Ishikawa (cell line): ENCODE data around the gene IRF8.

Experiments used
- CEBPB ChIP-seq: IDR thresholded peaks from 2 replicates; pipeline ENCODE4 v1.6.1; 2012
- CREB1 ChIP-seq: IDR thresholded peaks from 2 replicates; pipeline ENCODE4 v1.6.1; 2012; ENCODE audit warnings: low read depth
- EGR1 ChIP-seq: IDR thresholded peaks from 2 replicates; pipeline ENCODE4 v1.6.1; 2012
- EP300 ChIP-seq: IDR thresholded peaks from 2 replicates; pipeline ENCODE4 v1.6.1; 2012; ENCODE audit warnings: borderline replicate concordance
- FOXM1 ChIP-seq: IDR thresholded peaks from 2 replicates; pipeline ENCODE4 v1.6.1; 2012; ENCODE audit warnings: low read depth, borderline replicate concordance
- NFIC ChIP-seq: IDR thresholded peaks from 2 replicates; pipeline ENCODE4 v1.6.1; 2012
- RAD21 ChIP-seq: IDR thresholded peaks from 2 replicates; pipeline ENCODE4 v1.6.1; 2012; ENCODE audit warnings: low read depth
- TAF1 ChIP-seq: IDR thresholded peaks from 2 replicates; pipeline ENCODE4 v1.6.1; 2012; ENCODE audit warnings: low read depth, mild to moderate bottlenecking
- TCF12 ChIP-seq: IDR thresholded peaks from 2 replicates; pipeline ENCODE4 v1.6.1; 2012; ENCODE audit warnings: low read depth
- TEAD4 ChIP-seq: IDR thresholded peaks from 2 replicates; pipeline ENCODE4 v1.6.1; 2012
- YY1 ChIP-seq: IDR thresholded peaks from 2 replicates; pipeline ENCODE4 v1.6.1; 2012; ENCODE audit warnings: low read depth
- ZBTB7A ChIP-seq: IDR thresholded peaks from 2 replicates; pipeline ENCODE4 v1.6.1; 2012; ENCODE audit warnings: low read depth
- TF ChIP-seq, protein P1 (sequence below): IDR thresholded peaks from 2 replicates; pipeline ENCODE4 v1.6.1; 2012; ENCODE audit warnings: low read depth, mild to moderate bottlenecking
- TF ChIP-seq, protein P2 (sequence below): IDR thresholded peaks from 2 replicates; pipeline ENCODE4 v1.6.1; 2012
- TF ChIP-seq, protein P3 (sequence below): IDR thresholded peaks from 2 replicates; pipeline ENCODE4 v1.6.1; 2012

The IRF8 gene

DNA sequence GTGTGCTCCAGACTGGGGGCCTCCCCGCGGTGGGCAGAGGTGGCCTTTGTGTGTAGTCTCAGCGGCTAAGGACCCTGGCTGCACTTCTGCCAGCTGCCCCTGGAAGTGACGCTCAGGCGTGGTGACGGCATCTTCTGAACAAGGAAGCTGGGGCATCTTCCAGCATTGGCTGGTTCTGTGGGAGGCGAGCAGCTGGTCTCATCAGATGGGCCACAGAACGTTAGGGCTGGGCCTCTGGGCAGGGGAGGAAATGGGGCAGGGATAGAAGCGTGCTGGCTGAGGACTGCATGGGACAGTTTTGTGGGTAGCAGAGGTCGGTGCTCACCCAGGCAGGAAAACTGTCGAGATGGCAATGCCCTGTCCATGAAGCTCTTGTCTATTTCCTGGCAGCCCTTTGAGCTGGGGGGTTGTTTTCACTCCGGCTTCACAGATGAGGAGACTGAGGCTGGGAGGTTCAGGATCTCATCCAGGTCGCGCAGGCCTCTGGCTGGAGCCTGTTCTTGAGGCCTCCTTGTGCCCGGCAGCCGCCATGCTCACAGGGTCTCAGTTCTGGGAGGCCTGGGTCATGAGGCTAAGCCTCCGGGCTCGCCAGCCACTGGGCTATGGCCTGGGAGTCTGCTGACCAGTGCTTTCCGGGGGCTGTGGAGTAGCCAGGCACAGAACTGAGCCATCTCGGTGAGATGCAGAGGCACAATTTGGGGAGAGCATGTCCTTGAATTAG is 16.3 kb downstream of the IRF8 start:
- TF ChIP-seq EGR1 (no peak), TCF12 (no peak), ZBTB7A (no peak), NFIC (no peak), CREB1 (no peak), YY1 (no peak), TEAD4 (no peak), TAF1 (no peak), CEBPB (no peak)
- TF ChIP-seq, protein P1, sequence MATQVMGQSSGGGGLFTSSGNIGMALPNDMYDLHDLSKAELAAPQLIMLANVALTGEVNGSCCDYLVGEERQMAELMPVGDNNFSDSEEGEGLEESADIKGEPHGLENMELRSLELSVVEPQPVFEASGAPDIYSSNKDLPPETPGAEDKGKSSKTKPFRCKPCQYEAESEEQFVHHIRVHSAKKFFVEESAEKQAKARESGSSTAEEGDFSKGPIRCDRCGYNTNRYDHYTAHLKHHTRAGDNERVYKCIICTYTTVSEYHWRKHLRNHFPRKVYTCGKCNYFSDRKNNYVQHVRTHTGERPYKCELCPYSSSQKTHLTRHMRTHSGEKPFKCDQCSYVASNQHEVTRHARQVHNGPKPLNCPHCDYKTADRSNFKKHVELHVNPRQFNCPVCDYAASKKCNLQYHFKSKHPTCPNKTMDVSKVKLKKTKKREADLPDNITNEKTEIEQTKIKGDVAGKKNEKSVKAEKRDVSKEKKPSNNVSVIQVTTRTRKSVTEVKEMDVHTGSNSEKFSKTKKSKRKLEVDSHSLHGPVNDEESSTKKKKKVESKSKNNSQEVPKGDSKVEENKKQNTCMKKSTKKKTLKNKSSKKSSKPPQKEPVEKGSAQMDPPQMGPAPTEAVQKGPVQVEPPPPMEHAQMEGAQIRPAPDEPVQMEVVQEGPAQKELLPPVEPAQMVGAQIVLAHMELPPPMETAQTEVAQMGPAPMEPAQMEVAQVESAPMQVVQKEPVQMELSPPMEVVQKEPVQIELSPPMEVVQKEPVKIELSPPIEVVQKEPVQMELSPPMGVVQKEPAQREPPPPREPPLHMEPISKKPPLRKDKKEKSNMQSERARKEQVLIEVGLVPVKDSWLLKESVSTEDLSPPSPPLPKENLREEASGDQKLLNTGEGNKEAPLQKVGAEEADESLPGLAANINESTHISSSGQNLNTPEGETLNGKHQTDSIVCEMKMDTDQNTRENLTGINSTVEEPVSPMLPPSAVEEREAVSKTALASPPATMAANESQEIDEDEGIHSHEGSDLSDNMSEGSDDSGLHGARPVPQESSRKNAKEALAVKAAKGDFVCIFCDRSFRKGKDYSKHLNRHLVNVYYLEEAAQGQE, result no peak
- TF ChIP-seq, protein P2, sequence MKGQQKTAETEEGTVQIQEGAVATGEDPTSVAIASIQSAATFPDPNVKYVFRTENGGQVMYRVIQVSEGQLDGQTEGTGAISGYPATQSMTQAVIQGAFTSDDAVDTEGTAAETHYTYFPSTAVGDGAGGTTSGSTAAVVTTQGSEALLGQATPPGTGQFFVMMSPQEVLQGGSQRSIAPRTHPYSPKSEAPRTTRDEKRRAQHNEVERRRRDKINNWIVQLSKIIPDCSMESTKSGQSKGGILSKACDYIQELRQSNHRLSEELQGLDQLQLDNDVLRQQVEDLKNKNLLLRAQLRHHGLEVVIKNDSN, result no peak
- TF ChIP-seq, protein P3, sequence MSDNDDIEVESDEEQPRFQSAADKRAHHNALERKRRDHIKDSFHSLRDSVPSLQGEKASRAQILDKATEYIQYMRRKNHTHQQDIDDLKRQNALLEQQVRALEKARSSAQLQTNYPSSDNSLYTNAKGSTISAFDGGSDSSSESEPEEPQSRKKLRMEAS, result no peak

DNA sequence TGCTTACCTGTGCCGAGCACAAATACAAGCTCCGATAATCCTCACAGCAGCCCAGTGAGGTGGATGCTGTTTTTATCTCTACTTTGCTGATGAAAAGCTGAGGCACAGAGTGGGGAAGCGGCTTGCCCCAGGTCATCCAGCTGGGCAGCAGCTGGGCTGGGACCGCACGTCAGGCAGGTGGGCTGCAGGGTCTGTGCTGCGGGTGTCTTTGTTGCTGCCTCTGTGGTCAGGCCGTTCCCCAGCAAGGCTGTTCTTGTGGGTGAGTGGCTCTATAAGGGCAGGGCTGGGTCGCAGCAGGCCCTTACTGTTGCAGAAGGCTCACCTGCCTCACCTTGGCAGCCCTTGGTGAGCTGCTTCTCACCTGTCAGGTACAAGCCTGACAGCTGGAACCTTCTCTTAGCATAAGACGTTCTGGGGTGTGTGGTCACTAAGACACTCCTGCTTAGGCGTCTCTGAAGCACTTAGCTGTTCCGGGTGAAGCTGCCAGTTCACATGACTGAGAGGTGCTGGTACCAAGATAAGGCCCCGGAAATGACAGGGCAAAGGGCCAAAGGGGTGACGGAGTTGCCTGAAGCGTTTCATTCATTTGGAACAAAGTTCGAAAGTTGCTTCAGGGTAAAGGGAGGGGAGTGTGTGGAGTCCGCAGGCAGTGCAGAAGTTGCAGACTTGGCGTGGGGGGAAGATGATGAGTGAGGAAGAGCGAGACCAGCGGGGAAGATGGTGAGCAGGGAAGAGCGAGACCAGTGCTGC is 17.4 kb downstream of the IRF8 start:
- TF ChIP-seq ZBTB7A (no peak), NFIC (no peak), CREB1 (no peak)

DNA sequence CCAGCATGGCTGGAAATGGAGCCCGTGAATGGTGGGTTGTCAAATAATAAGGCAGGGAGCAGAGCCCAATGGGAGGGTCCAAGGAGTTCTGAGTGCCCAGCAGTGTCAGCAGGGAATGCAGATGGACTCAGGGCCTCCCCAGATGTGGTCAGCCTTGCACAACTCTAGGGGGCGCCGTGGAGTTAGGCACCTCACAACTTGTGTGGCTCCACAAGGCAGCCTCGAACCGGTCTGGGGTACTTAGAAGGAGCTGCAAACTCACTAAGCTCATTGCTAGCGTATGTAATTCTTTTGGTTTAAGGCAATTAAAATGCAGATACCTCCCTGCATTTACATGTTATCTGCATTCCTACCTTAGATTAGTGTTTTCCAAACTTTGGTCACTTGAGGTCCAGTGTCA is 18.1 kb downstream of the IRF8 start:
- TF ChIP-seq, protein P1, result no peak
- TF ChIP-seq, protein P2, result no peak
- no peak for TF ChIP-seq EGR1
- TF ChIP-seq EP300, result no peak
- TF ChIP-seq FOXM1, result no peak
- TF ChIP-seq CEBPB, result no peak
- TF ChIP-seq RAD21, result no peak
- TF ChIP-seq, protein P3, result no peak

DNA sequence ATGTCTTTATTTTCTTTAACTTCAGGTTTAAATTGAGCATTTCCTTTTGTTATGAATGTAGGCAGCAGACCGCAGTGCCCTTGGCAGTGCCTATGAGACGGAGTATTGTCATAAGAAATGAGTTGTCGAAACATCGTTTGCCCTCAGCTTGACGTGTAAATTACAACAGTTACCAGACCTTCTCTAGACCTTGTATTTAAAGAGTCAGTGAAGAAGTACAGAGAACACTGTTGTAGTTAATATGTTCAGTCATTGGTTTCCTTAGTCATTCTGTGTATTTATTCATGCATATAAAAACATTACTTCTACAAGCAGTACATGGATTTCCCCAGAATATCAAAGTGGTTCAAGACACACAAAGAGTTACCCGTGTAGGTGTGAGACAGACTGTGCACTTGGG is 19.0 kb downstream of the IRF8 start:
- TF ChIP-seq NFIC, result no peak
- no peak for TF ChIP-seq EP300

DNA sequence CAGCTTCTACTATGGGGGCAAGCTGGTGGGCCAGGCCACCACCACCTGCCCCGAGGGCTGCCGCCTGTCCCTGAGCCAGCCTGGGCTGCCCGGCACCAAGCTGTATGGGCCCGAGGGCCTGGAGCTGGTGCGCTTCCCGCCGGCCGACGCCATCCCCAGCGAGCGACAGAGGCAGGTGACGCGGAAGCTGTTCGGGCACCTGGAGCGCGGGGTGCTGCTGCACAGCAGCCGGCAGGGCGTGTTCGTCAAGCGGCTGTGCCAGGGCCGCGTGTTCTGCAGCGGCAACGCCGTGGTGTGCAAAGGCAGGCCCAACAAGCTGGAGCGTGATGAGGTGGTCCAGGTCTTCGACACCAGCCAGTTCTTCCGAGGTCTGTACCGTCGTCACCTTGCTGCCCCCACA is 19.5 kb downstream of the IRF8 start:
- no peak for TF ChIP-seq EGR1
- no peak for TF ChIP-seq RAD21
- TF ChIP-seq, protein P1, result no peak
- no peak for TF ChIP-seq TAF1
- no peak for TF ChIP-seq FOXM1
- TF ChIP-seq NFIC, result no peak
- TF ChIP-seq ZBTB7A, result no peak
- TF ChIP-seq TEAD4, result no peak
- TF ChIP-seq YY1, result no peak
- TF ChIP-seq, protein P2, result no peak
- no peak for TF ChIP-seq CREB1
- no peak for TF ChIP-seq EP300
